ENCODE measurements around the gene KIAA1549.
A peak's percentile ranks its signal among the peaks of the same experiment; 100 is the strongest.
"Not testable (repeated sequence)": the region's sequence is repeated elsewhere in the genome, so short reads cannot be mapped to it uniquely, and the experiment has no call there.

Gene KIAA1549

DNA sequence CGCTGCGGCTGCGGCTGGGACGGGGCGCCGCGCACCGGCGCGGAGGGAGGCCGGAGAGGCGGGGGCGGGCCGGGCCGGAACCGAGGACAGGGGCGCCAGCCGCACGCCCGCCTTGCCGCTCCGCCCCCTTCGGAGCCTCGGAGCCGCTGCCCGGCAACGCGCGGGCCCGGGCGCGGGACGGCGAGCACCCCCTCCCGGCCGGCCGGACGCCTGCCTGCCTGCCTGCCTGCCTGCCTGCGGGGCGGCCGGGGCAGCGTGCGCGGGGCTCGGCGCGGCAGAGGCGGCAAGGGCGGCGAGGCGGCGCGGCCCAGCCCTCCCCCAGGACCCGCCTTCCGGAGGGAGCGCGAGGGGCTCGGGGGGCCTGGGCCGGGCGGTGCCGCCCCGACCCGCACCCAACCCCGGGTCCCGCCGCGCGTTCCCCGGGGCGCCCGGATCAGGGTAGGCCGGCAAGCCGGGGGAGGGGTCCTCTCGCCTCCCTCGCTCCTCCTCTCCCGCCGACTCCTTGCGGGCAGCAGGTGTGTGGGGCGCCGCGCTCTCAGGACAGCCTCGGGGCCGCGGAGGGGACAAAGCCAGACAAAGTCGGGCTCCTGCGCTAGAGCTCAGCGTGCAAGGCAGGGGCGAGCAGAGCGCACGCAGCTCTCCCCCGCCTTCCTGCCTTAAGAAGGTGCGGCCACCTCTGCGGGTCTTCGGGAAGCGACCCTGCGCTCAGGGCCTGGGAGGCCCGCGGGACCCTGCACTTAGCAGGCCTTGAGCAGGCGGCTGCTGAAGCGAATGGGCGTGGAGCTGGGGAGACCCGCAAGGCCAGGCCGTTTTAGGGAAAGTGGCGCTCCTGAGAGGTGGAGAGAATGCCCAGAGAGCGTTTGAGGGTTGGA lies at the start of gene KIAA1549:
Gene KIAA1549, minus strand, starts transcription at position 58 of the 872 bp plus-strand sequence. CDS start 120 bp downstream, outside the sequence.
- H3K9ac ChIP-seq (ENCODE audit: insufficient read length) = no peak within 1 kb of the TSS
- no peak for DNase-seq (ENCODE audit: low read depth, low spot score)
- no peak within 1 kb of the TSS for H3K27ac ChIP-seq
- H3K9me3 ChIP-seq (ENCODE audit: low read depth, low read length) = no peaks in the 10 kb centered on the region
- H3K36me3 ChIP-seq (ENCODE audit: insufficient read depth, low read length) = no peaks in the 10 kb centered on the region
- no peak for TF ChIP-seq POLR2AphosphoS5 (IDR thresholded peaks at IDR 0.05; ENCODE audit: borderline replicate concordance, low read depth, low read length)
- TF ChIP-seq EZH2 (IDR thresholded peaks at IDR 0.05) = no peak
- no peak for TF ChIP-seq FOXP2 (optimal IDR thresholded peaks at IDR 0.05; ENCODE audit: control extremely low read depth, extremely low read length, insufficient read depth)
- H3K4me3 ChIP-seq = peak within 1 kb of the TSS; percentile 75

DNA sequence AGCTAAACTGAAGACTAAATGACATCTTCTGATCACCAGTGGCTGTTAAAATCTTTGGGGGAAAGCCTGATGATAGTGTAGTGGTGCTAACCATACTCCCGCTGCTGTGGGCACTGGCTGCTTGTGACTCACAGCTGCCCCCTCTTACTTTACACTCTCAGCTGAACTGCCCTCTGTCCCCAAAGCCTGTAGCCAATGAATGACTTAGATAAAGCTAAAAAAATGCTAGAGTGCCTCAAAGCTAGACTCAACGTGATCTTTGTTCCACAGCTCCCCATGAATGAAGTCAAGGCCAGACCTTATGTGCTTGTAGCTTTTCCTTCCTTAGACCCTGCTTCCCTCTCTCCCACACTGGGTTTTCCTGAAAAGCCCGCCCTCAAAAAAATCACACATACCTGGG lies 48.2 kb upstream of the KIAA1549 start:
- H3K27ac ChIP-seq = no peak overlapping the region
- TF ChIP-seq EZH2 (IDR thresholded peaks at IDR 0.05) (no peak), FOXP2 (optimal IDR thresholded peaks at IDR 0.05; ENCODE audit: control extremely low read depth, extremely low read length, insufficient read depth) (no peak), POLR2AphosphoS5 (IDR thresholded peaks at IDR 0.05; ENCODE audit: borderline replicate concordance, low read depth, low read length) (no peak)

DNA sequence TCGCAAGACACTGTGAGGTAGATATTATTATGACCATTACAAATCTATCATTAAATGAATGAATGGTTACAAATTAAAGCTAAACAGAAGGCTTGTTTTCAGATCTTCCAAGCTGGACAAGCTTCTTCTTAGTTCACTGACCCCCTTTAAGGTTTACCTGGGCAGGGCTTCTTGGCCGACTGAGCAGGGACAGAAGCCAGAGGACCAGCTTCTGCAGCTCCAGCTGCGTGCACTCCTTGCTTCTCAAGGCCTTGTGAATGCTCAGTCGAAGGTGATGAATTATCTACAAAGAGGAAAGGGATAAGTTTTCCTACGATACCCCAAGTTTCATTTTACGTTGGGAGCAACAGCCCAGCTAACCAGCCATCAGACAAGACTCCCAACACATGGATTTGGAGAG lies 45.4 kb upstream of the KIAA1549 start:
- H3K9me3 ChIP-seq (ENCODE audit: low read depth, low read length) = no peaks in the 10 kb centered on the region
- no peak overlapping the region for H3K9ac ChIP-seq (ENCODE audit: insufficient read length)
- TF ChIP-seq POLR2AphosphoS5 (IDR thresholded peaks at IDR 0.05; ENCODE audit: borderline replicate concordance, low read depth, low read length) (no peak), EZH2 (IDR thresholded peaks at IDR 0.05) (no peak), FOXP2 (optimal IDR thresholded peaks at IDR 0.05; ENCODE audit: control extremely low read depth, extremely low read length, insufficient read depth) (no peak)
- H3K4me3 ChIP-seq = no peak overlapping the region
- H3K27ac ChIP-seq = no peak overlapping the region
- peaks cover 79% of the 10 kb centered on the region for H3K36me3 ChIP-seq (ENCODE audit: insufficient read depth, low read length)
- no peak for DNase-seq (ENCODE audit: low read depth, low spot score)

More for the DNA sequence above, 48.2 kb upstream of the KIAA1549 start:
- Histone ChIP-seq H3K36me3 (ENCODE audit: insufficient read depth, low read length) (peaks cover 84% of the 10 kb centered on the region), H3K9me3 (ENCODE audit: low read depth, low read length) (no peaks in the 10 kb centered on the region), H3K4me3 (no peak overlapping the region), H3K9ac (ENCODE audit: insufficient read length) (no peak overlapping the region)
- DNase-seq (ENCODE audit: low read depth, low spot score) = no peak

DNA sequence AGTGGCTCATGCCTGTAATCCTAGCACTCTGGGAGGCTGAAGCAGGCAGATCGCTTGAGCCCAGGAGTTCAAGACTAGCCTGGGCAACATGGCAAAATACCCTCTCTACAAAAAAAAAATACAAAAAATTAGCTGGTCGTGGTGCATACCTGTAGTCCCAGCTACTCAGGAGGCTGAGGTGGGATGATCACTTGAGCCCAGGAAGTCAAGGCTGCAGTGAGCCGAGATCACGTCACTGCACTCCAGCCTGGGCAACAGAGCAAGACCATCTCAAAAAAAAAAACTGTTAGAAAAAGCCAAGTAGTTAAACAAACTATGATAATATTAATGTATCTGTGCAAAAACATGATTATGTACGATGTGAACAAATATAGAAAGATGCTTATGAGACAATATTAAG lies 44.7 kb upstream of the KIAA1549 start:
- H3K9ac ChIP-seq (ENCODE audit: insufficient read length); DNase-seq (ENCODE audit: low read depth, low spot score); H3K27ac ChIP-seq; H3K9me3 ChIP-seq (ENCODE audit: low read depth, low read length); H3K4me3 ChIP-seq: not testable (repeated sequence)
- peaks cover 72% of the 10 kb centered on the region for H3K36me3 ChIP-seq (ENCODE audit: insufficient read depth, low read length)

DNA sequence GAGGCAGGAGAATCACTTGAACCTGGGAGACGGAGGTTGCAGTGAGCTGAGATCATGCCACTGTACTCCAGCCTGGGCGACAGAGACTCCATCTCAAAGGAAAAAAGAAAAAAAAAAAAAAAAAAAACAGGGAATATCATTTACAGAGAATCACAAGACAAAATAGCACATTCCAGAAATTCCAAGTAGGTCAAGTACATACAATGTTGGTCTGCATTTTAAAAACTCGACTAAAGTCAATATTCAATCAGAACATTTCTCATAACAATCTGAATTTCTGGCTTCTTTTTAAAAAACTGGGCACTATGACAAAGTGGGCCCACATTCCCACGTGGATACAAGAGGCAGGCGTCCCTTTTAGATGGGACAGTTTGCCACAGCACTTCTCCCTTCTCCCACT lies 41.9 kb upstream of the KIAA1549 start:
- no peaks in the 10 kb centered on the region for H3K9me3 ChIP-seq (ENCODE audit: low read depth, low read length)
- no peak overlapping the region for H3K4me3 ChIP-seq
- no peak overlapping the region for H3K27ac ChIP-seq
- no peak for TF ChIP-seq POLR2AphosphoS5 (IDR thresholded peaks at IDR 0.05; ENCODE audit: borderline replicate concordance, low read depth, low read length)
- no peak for TF ChIP-seq EZH2 (IDR thresholded peaks at IDR 0.05)
- TF ChIP-seq FOXP2 (optimal IDR thresholded peaks at IDR 0.05; ENCODE audit: control extremely low read depth, extremely low read length, insufficient read depth) = no peak
- peaks cover 54% of the 10 kb centered on the region for H3K36me3 ChIP-seq (ENCODE audit: insufficient read depth, low read length)
- no peak overlapping the region for H3K9ac ChIP-seq (ENCODE audit: insufficient read length)
- no peak for DNase-seq (ENCODE audit: low read depth, low spot score)

DNA sequence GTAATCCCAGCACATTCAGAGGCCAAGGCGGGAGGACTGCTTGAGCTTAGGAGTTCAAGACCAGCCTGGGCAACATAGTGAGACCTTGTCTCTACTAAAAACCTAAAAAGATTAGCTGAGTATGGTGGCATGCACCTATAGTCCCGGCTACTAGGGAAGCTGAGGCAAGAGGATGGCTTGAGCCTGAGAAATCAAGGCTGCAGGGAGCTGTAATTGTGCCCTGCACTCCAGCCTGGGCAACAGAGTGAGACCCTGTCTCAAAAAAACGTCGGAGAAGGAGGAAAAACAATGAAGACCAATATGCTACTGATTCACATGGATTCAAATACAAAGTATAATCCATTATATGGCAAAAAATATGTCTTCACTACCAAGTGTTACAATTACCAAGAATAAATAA lies 41.1 kb upstream of the KIAA1549 start:
- H3K9me3 ChIP-seq (ENCODE audit: low read depth, low read length) = no peaks in the 10 kb centered on the region
- no peak for DNase-seq (ENCODE audit: low read depth, low spot score)
- peaks cover 47% of the 10 kb centered on the region for H3K36me3 ChIP-seq (ENCODE audit: insufficient read depth, low read length)
- no peak overlapping the region for H3K9ac ChIP-seq (ENCODE audit: insufficient read length)
- H3K4me3 ChIP-seq = no peak overlapping the region
- TF ChIP-seq EZH2 (IDR thresholded peaks at IDR 0.05) = no peak
- TF ChIP-seq FOXP2 (optimal IDR thresholded peaks at IDR 0.05; ENCODE audit: control extremely low read depth, extremely low read length, insufficient read depth) = no peak
- no peak for TF ChIP-seq POLR2AphosphoS5 (IDR thresholded peaks at IDR 0.05; ENCODE audit: borderline replicate concordance, low read depth, low read length)
- no peak overlapping the region for H3K27ac ChIP-seq

DNA sequence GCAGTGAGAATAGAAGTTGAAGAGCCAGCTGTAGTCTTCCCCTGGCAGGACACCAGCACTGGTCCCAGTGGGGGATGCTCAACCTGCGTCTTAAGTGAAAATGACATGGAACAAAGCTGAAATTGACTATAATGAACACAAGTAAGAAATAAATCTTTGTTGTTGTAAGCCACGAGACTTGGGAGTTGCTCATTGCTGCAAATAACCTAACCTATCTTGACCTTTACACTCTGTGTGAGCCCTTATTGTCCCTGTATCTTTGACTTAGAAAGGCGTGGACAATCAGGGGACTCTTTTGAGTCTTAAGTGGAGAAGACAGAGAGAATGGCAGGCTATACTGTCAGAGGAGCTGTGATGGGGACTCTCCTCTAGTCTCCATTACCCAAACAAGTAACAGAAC lies 37.7 kb upstream of the KIAA1549 start:
- TF ChIP-seq FOXP2 (optimal IDR thresholded peaks at IDR 0.05; ENCODE audit: control extremely low read depth, extremely low read length, insufficient read depth) (no peak), EZH2 (IDR thresholded peaks at IDR 0.05) (no peak), POLR2AphosphoS5 (IDR thresholded peaks at IDR 0.05; ENCODE audit: borderline replicate concordance, low read depth, low read length) (no peak)
- no peaks in the 10 kb centered on the region for H3K9me3 ChIP-seq (ENCODE audit: low read depth, low read length)
- no peak for DNase-seq (ENCODE audit: low read depth, low spot score)
- no peak overlapping the region for H3K4me3 ChIP-seq
- H3K36me3 ChIP-seq (ENCODE audit: insufficient read depth, low read length) = peaks cover 17% of the 10 kb centered on the region; the same call in 1 of the 2 replicates
- H3K9ac ChIP-seq (ENCODE audit: insufficient read length) = no peak overlapping the region
- H3K27ac ChIP-seq = no peak overlapping the region

DNA sequence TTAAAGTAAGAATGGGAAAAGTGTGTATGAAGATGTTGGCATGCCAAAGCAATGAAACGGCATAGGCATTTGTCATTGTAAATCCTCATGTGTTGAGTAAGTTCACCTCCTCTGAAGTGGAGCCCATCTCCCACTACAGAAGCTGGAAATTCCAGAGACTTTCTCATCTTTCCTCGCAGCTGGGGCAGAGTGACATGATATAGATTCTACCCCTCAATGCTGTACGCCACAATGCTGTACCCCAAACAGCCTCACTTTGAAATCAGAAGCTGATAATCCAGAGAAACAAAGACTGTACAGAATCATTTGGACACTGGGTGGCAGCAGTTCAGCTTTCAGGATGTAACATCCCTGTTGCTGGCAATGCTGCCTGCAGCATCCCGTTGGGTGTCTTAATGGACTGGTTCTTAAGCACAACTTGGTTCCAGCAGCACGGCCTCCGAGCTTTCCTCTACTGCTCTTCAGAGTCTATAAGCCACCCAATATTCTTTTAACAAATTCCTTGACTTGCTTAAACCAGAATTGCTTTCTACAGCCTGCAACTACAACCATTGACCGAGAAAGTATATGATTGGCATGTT lies 35.8 kb upstream of the KIAA1549 start:
- Histone ChIP-seq H3K27ac (no peak overlapping the region), H3K4me3 (no peak overlapping the region)
- peak; percentile 32 for DNase-seq (ENCODE audit: low read depth, low spot score)

More for the DNA sequence above, 35.8 kb upstream of the KIAA1549 start:
- Histone ChIP-seq H3K9ac (ENCODE audit: insufficient read length) (no peak overlapping the region), H3K9me3 (ENCODE audit: low read depth, low read length) (no peaks in the 10 kb centered on the region), H3K36me3 (ENCODE audit: insufficient read depth, low read length) (no peaks in the 10 kb centered on the region; the same call in 1 of the 2 replicates)
- no peak for TF ChIP-seq FOXP2 (optimal IDR thresholded peaks at IDR 0.05; ENCODE audit: control extremely low read depth, extremely low read length, insufficient read depth)
- TF ChIP-seq POLR2AphosphoS5 (IDR thresholded peaks at IDR 0.05; ENCODE audit: borderline replicate concordance, low read depth, low read length) = no peak
- TF ChIP-seq EZH2 (IDR thresholded peaks at IDR 0.05) = no peak
